Right renal cortex interstitium (tissue), 3 donors: ENCODE data around the gene HPN. TPM values are rescaled to one million over a fixed set of nuclear protein-coding genes. Genes with fewer than 3 reads are reported as not detected.

Experiments
- DNase-seq, 3 donors: peaks; one replicate each; pipeline ENCODE4 v3.0.0-alpha.2; 2013; ENCODE audit warnings: low read depth in 3 of 3, low spot score in 2 of 3
- polyA plus RNA-seq, 3 donors: library from polyadenylated mRNA; unstranded; fragments of 120-200 nt; gene quantifications; one replicate each; pipeline ENCODE4 v1.2.1, GENCODE V29; 2013; ENCODE audit not compliant: insufficient read length in 3 of 3

The HPN gene
- polyA plus RNA-seq, 3 donors = 78.8 to 102 (median 83.3) TPM

GRCh38 chr19:35080613-35081170 is 39.2 kb downstream of the HPN start:
- DNase-seq = no peak

DNA sequence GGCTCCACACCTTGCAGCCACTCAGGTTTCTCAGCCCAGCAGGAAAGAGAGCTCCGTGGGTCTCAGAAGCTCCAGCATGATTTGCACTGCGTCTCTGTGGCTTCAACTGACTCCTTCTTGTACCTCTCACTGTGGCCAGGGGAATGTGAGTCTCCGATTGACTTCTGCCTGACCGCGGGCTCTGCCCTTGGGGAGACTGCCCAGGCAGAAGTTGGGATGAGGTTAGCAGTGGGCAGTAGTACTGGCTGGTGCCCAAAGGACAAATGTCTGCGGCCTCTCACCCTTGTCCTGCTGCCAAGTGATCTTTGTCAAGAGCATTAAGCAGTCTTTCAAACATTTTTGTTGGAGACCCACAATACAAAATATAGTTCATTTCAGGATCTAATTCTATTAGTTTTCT is 39.7 kb downstream of the HPN start:
- no peak for DNase-seq

DNA sequence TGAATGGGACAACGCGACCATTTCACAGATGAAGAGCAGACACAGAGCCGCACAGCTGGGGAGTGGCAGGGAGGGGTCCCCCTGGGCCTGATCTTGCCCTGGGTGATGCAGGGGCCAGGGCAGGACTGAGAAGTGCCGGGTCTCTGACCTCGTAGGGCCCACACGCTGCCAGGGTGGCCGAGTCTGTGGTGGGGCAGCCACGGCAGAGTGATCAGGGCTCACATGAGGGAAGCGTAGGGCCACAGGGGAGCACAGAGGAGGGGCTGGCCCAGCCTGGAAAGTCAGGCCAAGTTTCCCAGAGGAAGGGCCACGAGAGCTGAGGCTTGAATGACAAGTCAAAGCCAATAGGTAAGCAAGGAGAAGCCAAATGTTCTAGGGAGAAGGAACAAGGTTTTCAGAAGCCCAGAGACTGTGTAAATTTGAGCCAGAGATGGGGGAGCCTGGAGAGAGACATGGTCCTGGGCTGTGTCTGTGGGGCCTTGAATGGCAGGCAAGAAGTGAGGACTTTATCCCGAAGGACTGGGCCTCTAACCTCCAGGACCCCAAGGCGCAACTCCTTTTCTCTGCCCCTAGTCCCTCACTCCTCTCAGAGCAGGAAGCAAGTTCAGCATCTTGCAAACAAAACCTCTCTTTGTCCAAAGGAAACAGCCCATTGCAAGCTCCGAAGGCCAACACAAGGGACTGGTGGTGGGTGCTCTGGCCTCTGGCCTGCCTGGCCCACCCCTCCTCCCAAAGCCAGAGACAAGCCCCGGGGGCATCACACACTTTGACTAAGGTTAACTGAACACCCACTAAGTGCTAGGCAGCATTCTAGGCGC is 42.4 kb downstream of the HPN start:
- DNase-seq = no peak

- DNase-seq = no peak
These were observed 42.9 kb downstream of the HPN start for GRCh38 chr19:35084509-35084762.

DNA sequence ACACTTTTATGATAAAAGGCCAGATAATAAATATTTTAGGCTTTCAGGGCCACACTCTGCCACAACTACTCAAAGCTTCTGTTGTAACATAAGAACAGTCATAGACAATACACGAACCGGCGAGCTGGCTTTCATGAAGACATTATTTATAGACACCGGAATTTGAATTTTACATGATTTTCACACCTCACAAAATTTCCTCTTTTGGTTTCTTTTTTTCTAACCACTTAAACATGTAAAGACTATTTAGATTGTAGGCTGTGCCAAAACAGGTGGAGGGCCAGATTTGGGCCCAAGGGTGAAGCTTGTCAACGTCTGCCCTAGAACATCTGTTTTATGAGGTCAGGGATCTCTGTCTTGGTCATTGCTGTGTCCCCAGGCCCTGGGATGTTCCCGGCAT is 44.4 kb downstream of the HPN start:
- DNase-seq = no peak

DNA sequence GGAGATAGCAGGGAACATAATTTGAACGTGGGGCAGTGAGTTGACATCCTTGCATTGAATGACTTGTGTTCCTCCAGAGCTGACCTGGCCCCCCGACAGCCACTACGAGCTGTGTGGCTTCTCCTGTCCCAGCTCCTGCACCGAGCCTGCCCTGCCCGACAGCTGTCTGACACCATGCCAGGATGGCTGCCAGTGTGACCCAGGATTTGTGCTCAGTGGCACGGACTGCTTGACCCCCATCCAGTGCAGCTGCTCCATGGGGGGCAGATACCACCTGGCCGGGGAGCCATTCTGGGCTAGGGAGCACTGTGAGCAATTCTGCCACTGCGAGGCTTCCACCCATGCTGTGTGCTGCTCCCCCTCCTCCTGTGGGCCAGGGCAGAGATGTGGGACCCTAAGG is 44.9 kb downstream of the HPN start:
- DNase-seq = no peak

GRCh38 chr19:35087393-35087792 is 45.9 kb downstream of the HPN start:
- no peak for DNase-seq

GRCh38 chr19:35088131-35088913 is 46.8 kb downstream of the HPN start:
- no peak for DNase-seq

DNA sequence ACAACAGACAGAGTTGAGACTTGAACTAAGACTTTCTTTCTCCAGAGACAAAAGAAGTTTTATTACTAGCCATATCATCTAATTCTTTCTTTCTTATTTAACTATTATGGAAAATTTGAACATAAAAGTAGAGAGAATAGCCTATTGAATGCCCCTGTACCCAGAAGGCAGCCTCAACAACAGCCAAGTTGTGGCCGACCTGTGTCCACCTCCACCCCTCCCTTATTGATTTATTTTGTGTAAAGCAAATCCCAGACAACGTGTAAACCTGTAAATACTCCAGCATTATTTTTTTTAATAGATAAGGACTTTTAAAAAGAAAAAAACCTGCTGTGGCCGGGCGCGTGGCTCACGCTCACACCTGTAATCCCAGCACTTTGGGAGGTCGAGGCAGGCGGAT is 48.0 kb downstream of the HPN start:
- no peak for DNase-seq

DNA sequence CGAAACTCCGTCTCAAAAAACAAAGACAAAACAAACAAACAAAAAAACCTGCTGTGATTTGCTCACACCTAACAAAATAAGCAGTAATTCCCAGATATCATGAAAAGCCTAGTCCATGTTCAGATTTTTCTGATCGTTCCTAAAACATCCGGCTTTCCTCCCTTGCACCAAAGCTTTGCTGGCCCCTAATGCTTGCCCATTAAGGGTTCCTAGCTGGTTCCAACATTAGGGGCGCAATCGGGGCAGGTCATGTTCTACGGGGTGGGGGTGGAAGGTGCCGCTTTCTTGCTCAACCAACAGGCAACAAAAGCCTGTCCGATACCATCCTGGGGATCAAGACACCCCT is 48.6 kb downstream of the HPN start:
- DNase-seq = no peak

GRCh38 chr19:35090506-35091214 is 49.1 kb downstream of the HPN start:
- peak; percentile 62 to 77 (median 73) for DNase-seq

DNA sequence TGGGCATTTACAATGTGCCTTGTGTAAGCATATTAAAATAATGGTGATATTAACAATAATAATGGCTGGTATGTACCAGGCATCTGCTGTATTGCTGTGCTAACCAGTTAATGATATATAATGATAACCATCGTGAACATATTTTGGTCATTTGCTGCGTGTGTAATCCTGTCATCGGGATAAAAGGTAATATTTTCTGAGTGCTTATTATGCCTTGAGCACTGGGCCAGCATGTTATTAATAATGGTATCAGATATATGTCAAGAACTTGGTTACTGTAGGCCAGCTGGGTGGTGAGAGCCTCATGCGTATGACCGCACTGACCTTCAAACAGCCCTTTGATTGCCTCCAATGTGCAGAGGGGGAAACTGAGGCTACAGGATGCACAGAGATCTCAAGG is 51.9 kb downstream of the HPN start:
- no peak for DNase-seq

GRCh38 chr19:35093941-35094647 is 52.6 kb downstream of the HPN start:
- DNase-seq = no peak

GRCh38 chr19:35094656-35095055 is 53.1 kb downstream of the HPN start:
- no peak for DNase-seq

DNA sequence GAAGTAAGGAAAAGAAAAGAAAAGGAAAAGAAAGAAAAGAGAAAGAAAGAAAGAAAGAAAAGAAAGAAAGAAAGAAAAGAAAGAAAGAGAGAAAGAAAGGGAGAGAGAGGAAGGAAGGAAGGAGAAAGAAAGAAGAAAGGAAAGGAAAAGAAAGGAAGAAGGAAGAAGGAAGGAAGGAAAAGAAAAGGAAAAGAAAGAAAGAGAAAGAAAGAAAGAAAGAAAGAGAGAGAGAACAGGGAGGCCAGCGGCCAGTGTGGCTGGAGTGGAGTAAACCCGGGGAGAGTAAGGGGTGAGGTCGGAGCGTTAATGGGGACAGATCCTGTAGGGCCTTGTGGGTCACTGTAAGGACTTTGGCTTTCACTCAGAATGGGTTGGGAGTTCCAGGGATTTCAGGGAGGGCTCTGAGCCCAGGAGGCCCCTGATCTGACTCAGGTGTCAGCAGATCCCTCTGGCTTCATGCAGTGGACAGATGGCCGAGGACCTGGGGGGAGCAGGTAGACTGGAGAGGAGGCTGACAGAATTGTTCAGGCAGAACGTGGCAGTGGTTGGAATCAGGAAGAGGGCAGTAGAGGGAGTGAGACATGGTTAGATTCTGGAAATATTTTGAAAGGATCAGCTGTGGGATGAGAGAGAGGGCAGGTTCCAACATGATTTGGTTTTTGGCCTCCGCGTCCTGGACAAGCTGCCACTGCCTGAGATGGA is 54.3 kb downstream of the HPN start:
- no peak for DNase-seq

GRCh38 chr19:35098413-35099049 is 57.0 kb downstream of the HPN start:
- DNase-seq = no peak

- DNase-seq = no peak
These were observed 57.8 kb downstream of the HPN start for GRCh38 chr19:35099155-35099896.

GRCh38 chr19:35099897-35100275 is 58.4 kb downstream of the HPN start:
- DNase-seq = no peak
